GM19397 (cell line): ENCODE measurements around the gene SH3PXD2A.
"Not testable (repeated sequence)": the region's sequence is repeated elsewhere in the genome, so short reads cannot be mapped to it uniquely, and the experiment has no call there.

Source experiments
- ATAC-seq: cut with Tn5 transposase; IDR thresholded peaks from one replicate; pipeline ENCODE4 v1.9.1; 2021; ENCODE audit warnings: mild to moderate bottlenecking, moderate library complexity; ENCODE audit not compliant: unreplicated experiment

SH3PXD2A gene

DNA sequence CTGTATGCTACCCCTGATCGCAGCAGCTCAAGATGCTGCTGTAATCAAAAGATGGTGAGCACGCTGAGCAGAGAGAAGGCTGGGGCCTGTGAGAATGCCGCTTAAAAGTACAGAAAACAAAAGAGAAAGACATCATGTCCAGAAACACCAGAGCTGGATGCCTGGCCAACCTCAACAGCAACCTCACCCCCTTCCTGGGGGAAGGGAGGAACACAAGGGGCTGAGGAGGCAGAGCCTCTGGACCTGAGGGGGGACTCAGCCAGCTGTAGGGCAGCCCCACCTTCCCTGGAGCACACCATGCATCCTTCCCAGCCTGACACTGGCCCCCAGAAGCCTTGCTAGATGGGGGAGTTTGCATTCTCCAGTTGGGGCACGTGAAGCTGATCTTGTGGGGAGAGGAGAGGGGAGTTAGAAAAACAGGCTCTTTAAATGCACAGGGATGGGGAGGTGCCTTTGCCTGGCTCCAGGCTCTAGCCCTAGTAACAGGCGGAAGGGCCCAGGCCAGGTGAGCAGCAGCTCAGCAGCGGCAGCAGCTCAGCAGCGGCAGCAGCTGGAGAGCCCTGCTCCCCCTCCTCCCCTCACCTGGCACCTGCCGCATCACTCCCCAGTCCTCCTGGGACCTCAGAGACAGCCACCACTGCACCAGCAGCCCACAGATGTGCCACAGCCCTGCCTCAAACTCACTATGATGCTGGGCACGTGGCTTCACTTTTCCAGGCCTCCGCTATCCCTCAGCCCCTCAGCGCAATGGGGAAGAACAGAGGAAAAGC lies 205.5 kb downstream of the SH3PXD2A start:
- ATAC-seq = no peak

DNA sequence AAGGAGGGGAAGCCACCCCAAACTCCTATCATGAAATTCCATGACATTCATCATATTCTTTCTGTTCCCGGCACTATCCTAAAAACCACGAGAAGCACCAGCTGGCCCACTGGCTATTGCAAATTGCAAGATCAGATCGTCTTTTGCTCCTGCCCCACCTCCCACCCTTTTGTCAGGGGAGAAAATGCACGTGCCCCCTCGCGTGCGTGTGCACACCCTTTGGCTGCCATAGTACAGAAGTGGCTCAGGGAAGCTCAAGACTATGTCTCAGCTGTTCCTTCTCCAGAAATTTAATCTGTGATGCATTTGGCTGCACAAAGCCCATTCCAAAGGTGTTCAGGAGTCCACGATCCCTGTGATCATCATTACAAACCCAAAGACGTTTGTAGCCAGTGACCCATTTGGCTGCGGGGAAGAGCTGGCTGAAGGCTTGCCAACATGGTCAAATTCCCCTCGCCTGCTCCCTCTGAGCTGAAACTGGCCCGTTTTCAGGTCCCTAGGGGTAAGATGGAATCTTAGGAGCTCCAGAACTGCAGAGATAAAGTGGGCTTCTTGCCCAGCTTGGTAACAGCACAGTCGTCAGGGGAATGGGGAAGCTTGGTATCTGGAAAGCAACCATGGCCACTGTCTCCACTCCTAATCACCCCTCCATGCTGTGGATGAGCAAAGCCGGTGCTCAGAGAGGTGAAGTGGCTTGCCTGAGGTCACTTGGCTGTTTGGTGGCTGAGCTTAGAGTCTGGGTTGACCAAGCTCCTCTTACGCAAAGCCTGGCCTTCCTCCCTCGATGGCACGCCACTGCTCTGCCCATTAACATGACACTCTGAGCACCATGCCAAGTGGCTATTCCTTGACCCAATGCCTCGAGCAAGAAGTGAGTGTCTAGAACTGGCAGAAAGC lies 206.5 kb downstream of the SH3PXD2A start:
- no peak for ATAC-seq

DNA sequence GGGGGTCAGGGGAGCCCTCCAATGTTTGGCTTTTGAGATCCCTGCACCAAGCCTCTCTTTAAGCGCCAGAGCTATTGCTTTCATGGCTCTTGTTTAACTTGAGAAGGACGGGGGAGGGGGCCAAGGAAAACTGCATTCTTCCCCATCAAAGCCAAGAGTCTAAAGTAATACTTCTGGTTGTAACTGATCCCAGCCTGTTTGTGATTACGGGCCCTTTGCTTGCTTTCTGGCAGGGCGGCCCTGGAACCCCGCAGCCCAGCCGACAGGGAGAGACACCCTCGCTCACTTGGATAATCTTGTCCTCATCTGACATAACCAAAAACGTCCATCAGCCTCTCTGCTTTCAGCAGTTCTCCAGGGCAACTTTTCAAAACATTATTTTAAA lies 207.1 kb downstream of the SH3PXD2A start:
- ATAC-seq = no peak

DNA sequence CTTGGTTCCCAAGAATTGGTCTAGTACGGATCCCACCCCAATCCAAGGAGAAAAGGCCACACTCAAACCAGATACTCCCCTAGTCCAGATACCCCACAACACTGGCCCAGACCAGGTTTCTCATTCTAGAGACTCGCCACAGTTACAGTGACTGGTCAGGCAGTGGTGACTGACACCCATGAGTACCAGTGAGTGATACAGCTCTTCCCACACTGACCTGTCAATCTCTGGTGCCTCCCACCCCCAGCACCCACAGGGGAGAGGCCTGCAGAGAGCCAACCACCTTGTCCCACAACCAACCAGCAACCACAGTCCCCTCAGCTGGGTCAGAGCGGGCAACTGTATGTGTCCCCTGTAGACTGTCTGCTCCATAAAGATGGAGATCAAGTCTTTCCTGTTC lies 209.1 kb downstream of the SH3PXD2A start:
- no peak for ATAC-seq

DNA sequence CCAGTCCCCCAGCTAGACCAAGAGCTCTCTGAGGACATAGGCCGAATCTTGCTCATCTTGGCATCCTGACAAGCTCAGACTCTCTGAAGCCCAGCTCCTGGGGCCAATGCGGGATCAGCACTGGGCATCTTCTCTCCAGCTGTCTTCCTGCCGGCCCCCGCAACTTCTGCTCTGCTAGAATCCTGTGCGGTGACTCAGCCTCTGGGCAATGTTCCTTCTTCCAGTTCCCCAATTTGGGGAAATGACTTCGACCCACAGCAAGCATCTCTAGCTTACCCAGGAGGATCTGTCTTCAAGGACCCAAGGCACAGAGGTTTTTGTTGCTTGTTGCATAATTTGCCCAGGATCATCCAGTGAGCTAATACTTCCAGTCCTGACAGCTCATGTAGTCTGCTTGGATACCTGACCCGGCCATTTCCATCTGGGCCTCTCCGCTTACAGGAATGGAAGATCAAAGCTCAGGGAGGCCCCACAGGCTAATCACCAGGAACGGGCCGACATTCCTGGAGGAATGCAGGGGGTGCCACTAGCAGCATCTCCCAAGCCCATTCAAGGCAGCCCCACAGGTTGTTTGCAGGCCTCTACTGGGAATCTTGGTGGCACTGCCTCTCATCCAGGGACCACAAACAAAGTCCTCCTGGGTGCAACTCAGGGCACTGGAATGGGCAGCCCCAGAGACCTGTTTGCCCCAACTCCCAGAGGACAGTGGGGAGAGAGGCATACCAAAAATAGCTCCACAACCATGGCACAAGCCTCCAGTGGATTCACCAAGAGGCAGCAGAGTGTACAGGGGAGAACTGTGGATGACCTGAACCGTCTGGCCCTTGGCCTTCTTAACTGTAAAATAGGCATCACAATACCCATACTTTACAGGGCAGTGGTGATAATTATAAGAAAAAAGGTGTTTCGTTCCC lies 210.0 kb downstream of the SH3PXD2A start:
- no peak for ATAC-seq

DNA sequence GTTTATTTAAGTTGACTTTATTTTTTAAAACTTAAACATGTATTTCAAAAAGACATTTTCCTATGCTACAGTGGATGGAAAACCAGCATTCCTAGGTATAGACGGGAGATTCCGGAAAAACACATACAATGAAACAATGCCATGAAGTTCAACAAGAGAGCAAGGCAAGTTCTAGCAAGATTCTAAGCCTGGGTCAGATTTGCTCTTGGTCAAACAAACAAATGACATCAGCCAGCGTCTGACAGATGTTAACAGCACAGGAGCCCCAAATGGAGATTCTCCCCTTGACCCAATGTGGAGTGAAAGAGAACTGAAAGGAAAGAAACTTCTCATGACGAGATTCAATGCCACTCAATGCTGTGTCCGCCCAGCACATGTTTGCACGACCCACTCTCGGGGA lies 212.0 kb downstream of the SH3PXD2A start:
- no peak for ATAC-seq

DNA sequence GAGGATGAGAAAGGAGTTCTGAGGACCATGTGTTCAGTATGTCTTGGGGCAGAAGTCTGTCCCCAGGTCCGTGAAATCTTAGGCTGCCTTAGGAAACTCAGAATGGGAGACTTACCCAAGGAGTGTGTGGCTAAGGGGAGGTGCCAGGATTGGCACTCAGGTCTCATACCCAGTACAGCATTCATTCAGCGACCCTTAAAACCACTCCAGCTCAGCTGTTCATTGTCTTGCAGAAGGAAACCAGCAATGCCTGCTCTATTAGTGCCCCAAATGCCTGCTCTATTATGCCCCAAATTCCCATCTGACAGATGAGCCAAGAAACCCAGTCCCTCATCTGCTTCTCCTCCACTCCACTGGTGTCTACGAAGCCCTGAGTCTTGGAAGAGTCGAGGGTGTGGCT lies 214.1 kb downstream of the SH3PXD2A start:
- ATAC-seq = no peak

DNA sequence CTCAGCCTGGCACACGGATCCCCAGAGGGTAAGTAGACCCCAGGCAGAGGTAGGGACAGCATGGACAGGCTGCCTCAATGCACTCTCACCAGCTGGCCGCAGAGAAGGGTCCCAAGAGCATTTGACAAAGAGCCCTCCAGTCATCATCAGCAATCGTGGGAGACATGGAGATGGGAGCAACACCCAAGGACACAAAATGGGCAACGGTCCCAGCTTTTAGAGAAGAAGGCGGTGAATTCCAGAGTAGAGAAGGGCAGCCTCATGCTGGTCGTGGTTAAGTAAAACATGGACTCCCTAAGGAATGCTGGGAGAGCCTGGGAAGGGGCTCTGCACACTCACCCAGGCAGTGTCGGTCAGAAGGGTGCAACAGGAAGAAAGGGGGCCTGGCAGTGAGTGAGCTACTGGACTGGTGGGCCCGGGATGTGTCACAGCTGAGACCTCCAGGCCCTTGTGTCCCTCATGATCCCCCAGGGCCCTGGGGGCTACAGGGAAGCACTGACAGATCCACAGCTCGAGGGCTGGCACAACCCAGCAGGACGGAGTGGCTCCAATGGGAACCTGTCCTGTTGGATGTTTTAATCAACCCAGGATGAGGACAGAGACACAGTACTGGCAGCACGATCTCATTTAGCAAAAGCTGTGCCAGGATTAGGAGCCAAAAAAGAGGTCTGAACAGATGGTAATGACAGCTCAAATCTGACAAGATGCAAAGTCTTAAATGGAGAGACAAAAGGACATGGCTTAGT lies 214.8 kb downstream of the SH3PXD2A start:
- no peak for ATAC-seq

DNA sequence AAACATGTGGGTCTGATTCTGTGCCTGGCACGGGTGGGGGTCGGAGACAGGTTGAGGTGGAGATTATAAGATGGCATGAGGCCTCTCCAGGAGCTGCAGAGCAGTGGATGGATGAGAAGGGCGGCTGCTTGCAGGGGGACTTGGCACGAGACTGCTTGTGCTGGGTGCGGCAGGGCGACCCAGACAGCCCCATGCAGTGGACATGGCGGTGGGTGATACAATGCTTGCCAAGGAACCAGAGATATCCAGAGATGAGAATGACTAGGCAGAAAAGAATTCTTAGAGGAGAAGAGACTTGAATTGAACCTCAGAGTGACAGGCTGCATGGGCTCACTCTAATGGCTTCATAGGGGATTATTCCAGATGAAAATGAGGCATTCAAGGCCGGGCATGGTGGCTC lies 216.4 kb downstream of the SH3PXD2A start:
- ATAC-seq = no peak

DNA sequence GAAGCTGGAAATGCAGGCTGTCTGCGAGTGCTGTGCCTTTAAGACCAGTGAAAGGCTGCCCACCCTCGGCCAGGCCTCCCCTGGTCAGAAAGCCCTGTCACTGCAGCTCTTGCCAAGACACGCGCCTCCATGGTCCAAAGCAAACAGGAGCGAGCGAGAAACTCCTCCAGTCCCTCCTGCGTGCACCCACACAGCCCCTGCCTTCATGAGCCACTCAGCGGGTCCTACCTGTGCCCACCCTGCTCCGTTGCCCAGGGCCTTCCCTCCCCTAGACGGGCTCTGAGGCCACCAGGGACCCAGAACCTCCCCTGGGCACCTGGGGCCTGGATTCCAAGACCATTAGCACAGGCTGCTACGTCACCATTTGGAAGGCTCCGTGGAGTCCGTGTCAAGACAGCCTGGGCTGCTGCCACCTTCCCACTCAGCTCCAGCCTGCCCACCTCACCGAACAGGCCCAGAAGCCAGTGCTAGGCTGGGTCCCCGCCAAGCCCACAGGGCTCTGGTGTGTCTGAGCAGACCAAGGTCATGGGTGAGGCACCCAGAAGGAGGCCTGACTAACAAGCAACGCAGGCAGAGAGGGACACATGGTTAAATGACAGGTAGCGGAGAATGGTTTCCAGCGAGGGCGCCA lies 217.3 kb downstream of the SH3PXD2A start:
- no peak for ATAC-seq

DNA sequence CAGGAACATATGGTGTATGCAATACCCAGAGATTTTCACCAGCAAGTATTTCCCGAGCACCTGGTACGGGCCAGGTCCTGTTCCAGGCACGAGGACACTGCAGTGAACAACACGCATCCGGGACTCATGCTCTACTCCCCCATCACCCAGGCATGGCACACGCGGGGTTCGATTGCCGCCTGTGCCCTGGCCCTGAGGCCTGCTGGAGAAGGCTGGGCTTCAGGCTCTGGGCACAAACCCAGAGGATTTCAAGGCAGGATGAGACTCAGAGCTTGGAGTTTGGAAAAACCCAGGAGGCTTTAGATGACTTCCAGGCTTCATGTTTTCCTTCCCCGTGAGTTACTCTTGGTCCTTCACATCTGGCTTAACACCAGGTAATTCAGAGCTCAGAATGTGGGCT lies 218.4 kb downstream of the SH3PXD2A start:
- ATAC-seq = no peak

DNA sequence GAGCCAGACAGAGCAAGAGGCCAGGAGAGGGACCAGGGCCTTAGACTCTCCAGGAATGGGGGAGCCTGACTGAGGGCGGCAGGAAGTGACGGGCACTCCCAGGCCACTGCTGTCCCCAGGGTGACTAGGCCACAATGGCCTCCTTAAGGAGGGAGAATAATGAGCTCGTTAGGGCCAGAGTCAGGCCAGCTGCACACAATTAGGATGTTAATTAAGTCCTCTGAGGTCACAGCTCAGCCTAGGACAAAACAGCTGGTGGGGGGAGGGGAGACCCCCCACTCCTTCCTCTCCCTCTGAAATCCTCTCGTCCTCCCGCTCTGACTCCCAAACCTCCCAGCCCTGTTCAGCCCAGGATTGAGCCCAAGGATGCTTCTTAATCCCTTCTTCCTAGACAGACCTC lies 218.9 kb downstream of the SH3PXD2A start:
- ATAC-seq = no peak

DNA sequence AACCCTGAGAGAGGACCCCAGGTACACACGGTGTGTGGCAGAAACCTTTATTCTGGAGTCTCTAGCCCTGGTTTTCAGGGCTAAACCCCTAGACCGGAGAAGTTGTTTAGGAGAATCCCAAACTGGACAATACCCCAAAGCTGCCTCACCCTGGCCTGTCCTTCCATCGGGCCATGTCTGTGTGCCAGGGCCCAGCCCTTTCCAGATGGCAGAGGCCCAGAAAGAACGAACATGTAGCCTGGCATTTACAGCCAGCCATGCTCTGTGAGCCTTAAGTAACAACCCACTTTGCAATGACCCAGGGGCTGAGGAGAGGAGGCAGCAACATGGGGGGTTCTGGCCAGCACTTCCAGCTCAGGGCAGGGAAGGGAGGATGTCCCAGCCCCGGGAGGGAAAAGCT lies 219.8 kb downstream of the SH3PXD2A start:
- no peak for ATAC-seq

DNA sequence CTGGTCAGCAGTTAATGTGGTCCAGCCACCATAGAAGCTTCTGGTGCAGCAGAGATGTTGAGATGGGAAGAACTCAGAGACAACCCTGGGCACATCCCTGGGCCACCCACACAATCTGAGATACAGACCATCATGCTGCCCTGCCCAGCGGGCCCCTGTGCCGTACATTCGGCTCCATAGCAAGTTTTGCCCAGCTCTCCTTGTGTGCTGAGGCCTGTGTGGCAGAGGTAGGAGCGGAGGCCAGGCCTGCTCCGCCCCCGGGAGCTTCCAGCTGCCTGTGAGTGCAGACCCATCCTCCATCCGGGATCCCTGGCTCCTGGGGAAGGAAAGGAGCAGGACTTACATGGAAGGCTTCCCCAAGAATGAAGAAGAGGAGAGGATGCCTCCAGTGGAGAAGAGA lies 221.5 kb downstream of the SH3PXD2A start:
- ATAC-seq = no peak

DNA sequence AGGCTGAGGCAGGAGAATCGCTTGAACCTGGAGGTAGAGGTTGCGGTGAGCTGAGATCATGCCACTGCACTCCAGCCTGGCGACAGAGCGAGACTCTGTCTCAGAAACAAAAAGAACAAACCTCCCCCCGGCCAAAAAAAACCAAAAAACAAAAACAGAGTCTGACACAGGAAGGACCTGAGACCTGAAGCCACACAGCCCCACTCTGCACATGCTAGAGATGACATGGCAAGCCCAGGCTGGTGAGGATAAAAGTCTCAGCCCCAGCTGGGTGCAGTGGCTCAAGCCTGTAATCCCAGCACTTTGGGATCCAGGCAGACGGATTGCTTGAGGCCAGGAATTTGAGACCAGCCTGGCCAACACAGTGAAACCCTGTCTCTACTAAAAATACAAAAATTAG lies 222.5 kb downstream of the SH3PXD2A start:
- ATAC-seq = not testable (repeated sequence)

DNA sequence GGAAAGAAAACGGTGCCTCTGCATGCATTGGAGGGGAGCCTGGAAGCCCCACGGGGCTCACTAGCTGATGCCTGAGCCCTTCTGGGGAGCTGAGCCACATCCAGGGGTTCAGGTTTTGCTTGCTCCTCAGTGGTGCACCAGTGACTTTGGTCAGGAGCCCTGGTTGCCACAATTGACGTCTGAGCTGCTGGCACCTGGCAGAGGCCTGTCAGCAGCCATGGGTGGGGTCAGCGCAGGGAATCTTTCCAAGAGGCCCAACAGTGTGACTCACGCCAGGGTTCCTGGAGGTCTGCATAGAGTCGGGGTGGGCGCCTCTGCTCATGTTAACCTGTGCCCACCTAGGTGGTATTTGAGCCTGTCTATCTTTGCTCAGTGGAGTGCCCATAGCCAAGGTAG lies 223.1 kb downstream of the SH3PXD2A start:
- no peak for ATAC-seq

DNA sequence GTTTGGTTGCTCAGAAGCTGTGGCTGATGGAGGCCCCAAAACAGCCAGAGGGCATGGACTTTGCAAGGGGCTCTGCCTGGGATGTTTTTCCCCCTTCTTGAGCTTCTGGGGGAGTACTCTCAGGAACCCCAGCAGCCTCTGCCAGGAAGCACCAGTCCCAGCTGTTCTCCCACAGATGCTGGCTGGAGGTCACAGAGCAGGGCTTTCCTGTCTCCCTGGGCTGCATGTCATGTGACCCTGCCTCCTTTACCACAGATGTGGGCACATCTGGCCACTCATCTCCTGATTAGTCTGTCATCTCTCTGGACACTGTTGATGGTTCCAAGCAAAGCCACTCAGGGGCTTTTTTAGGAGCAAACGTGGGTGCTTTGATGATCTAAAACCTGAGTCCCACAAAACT lies 225.2 kb downstream of the SH3PXD2A start:
- no peak for ATAC-seq

DNA sequence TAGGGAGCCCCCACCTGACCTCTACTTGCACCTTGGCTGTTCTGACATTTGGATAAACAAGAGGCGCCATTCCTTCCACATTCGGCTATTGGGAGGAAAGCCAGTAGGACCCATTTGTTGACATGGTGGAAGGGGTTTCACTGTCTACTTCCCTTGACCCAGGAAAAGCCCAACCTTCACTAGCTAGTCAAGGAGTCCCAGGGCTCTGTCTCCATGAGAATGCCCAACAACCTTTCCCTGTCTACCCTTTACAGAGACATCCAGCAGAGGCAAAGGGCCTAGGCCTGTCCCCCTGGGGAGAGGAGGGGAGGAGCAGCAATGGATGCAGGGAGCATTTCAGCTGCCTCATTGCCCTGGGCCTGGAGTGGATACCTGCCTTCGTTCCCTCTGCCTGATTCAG lies 225.8 kb downstream of the SH3PXD2A start:
- ATAC-seq = no peak

DNA sequence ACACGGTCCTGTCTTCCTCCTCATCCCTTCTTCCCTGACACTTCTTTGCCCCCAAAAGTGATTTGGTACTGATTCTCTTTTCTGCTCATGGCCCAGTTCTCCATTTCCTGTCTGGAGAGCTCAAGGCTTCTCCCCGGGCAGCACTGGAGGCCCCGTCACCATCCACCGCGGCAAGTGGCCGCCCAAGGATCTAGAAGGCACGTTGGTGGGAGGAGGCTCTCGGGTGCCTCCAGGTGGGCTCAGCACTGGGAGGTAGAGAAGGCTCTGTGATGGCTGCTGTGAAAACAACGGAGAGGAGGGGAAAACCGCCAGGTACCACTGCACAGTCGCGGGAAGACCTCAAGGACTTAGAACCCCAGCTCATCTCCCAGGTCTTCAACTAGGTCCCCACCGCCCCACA lies 227.5 kb downstream of the SH3PXD2A start:
- no peak for ATAC-seq
